ENCODE measurements around the gene NDUFB10. TPM values are rescaled to one million over a fixed set of nuclear protein-coding genes. Genes with fewer than 3 reads are reported as not detected.

The NDUFB10 gene
- total RNA-seq, 1 donor from 2014 or later, result 122 TPM

DNA sequence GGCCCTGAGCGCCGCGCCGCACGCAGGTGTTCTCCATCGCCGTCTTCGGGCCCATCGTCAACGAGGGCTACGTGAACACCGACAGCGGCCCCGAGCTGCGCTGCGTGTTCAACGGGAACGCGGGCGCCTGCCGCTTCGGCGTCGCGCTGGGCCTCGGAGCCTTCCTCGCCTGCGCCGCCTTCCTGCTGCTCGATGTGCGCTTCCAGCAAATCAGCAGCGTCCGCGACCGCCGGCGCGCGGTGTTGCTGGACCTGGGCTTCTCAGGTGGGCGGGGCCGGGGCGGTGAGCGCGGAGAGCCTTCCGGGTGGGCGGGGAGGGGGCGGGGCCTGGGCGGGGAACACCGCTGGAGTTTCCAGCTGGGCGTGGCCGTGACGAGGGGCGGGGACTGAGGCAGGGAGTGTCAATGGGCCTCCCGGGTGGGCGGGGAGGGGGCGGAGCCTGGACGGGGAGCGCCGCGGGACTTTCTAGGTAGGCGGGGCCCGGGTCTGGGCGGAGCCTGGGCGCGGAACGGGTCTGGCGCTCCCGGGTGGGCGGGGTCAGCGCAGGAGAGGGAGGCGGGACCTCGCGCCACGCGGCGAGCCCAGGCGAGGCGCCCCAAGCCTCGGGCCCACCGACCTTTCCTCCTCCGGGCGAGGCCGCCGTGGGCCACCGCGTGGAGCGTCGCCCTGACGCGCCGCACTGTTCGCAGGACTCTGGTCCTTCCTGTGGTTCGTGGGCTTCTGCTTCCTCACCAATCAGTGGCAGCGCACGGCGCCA is 32.8 kb downstream of the NDUFB10 start:
- no peak overlapping the region for H3K4me3 Mint-ChIP-seq
- H3K36me3 Mint-ChIP-seq, result peaks cover 4% of the 10 kb centered on the region

DNA sequence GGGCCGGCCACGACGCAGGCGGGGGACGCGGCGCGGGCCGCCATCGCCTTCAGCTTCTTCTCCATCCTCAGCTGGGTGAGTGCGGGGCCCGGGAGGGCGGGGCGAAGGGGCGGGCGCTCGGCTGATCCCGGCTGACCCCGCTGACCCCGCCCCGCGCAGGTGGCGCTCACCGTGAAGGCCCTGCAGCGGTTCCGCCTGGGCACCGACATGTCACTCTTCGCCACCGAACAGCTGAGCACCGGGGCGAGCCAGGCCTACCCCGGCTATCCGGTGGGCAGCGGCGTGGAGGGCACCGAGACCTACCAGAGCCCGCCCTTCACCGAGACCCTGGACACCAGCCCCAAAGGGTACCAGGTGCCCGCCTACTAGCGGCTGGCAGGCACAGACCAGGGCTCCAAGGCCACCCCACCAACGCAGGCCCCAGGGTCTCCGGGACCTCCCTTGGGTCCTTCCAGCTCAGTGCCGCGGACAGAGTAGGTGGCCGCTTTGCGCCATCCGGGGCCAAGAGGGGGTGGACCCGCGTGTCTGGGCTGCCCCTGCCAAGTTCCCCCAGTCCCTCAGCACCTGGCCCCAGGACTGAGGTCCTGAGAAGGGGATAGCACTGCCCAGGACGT is 33.5 kb downstream of the NDUFB10 start:
- H3K4me1 Mint-ChIP-seq (ENCODE audit: unreplicated experiment), result no peaks in the 10 kb centered on the region
- H3K9me3 Mint-ChIP-seq, result no peaks in the 10 kb centered on the region
- TF ChIP-seq CTCF (conservative IDR thresholded peaks at IDR 0.05), result no peak
- no peak for DNase-seq (ENCODE audit: extremely low spot score, unreplicated experiment)
- peaks cover 32% of the 10 kb centered on the region for H3K27me3 Mint-ChIP-seq
- H3K27ac Mint-ChIP-seq, result no peak overlapping the region
- no peak overlapping the region for H3K4me3 Mint-ChIP-seq
- peaks cover 7% of the 10 kb centered on the region for H3K36me3 Mint-ChIP-seq

More for the DNA sequence above, 32.8 kb downstream of the NDUFB10 start:
- no peak for DNase-seq (ENCODE audit: extremely low spot score, unreplicated experiment)
- Mint-ChIP-seq H3K27ac (no peak overlapping the region), H3K4me1 (ENCODE audit: unreplicated experiment) (no peaks in the 10 kb centered on the region), H3K9me3 (no peaks in the 10 kb centered on the region), H3K27me3 (peaks cover 32% of the 10 kb centered on the region)
- no peak for TF ChIP-seq CTCF (conservative IDR thresholded peaks at IDR 0.05)

- H3K4me3 Mint-ChIP-seq, result peak overlapping the region; percentile 58
- H3K9me3 Mint-ChIP-seq, result no peaks in the 10 kb centered on the region
- no peak for DNase-seq (ENCODE audit: extremely low spot score, unreplicated experiment)
Observed at GRCh38 chr16:1993731-1994131, 34.4 kb downstream of the NDUFB10 start.

GRCh38 chr16:1997494-1998359 is 38.4 kb downstream of the NDUFB10 start:
- no peak for DNase-seq (ENCODE audit: extremely low spot score, unreplicated experiment)
- no peak overlapping the region for H3K27ac Mint-ChIP-seq
- H3K9me3 Mint-ChIP-seq, result no peaks in the 10 kb centered on the region
- peaks cover 3% of the 10 kb centered on the region for H3K36me3 Mint-ChIP-seq
- peaks cover 7% of the 10 kb centered on the region for H3K27me3 Mint-ChIP-seq
- H3K4me3 Mint-ChIP-seq, result no peak overlapping the region
- H3K4me1 Mint-ChIP-seq (ENCODE audit: unreplicated experiment), result no peaks in the 10 kb centered on the region
- TF ChIP-seq CTCF (conservative IDR thresholded peaks at IDR 0.05), result no peak

More at GRCh38 chr16:1993731-1994131, 34.4 kb downstream of the NDUFB10 start:
- Mint-ChIP-seq H3K4me1 (ENCODE audit: unreplicated experiment) (no peaks in the 10 kb centered on the region), H3K36me3 (peaks cover 5% of the 10 kb centered on the region), H3K27ac (peak overlapping the region; percentile 81), H3K27me3 (peaks cover 25% of the 10 kb centered on the region)
- TF ChIP-seq CTCF (conservative IDR thresholded peaks at IDR 0.05), result no peak

DNA sequence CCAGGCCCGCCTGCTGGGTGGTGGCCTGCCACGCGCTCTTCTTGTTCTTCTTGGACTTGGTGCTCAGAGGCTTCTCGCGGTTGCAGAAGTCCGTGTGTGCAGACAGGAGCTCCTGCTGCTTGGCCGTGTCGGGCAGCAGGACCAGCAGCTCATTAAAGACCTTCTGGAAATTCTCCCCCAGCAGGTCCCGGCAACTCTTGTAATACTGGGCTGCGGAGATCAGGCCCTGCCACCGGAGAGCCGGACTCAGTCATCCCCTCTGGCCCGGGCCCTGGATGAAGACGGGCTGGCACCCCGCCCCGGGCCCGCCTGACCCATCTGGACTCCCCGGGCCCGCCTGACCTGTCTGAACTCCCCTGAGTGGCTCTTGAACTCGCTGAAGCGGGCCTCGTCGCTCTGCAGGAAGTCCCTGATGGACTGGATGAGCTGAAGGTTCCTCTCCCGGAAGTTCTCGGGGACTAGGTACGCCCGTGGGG is 39.1 kb downstream of the NDUFB10 start:
- no peak overlapping the region for H3K4me3 Mint-ChIP-seq
- DNase-seq (ENCODE audit: extremely low spot score, unreplicated experiment), result no peak
- no peak for TF ChIP-seq CTCF (conservative IDR thresholded peaks at IDR 0.05)
- H3K27me3 Mint-ChIP-seq, result peaks cover 6% of the 10 kb centered on the region
- H3K27ac Mint-ChIP-seq, result no peak overlapping the region
- H3K36me3 Mint-ChIP-seq, result peaks cover 3% of the 10 kb centered on the region
- H3K4me1 Mint-ChIP-seq (ENCODE audit: unreplicated experiment), result no peaks in the 10 kb centered on the region
- no peaks in the 10 kb centered on the region for H3K9me3 Mint-ChIP-seq

Data from type B pancreatic cell (in vitro differentiated cells).